ENCODE data around the gene PIGT.

PIGT gene

GRCh38 chr20:45462711-45463509 lies 47.0 kb downstream of the PIGT start:
- ChIA-PET CTCF (interaction anchor here (0.6 to 2.9 kb wide), 8 partner anchors 10 to 308 kb away, joined by 3 to 10 read pairs (median 7); no protein-coding TSS in a partner anchor), POLR2A (no interaction called here)
- H3K4me3 ChIP-seq (ENCODE audit: low read depth, low read length): no peak overlapping the region
- H3K9me3 ChIP-seq (ENCODE audit: control insufficient read depth, insufficient read depth, low read depth, low read length): no peaks in the 10 kb centered on the region
- no peaks in the 10 kb centered on the region for H3K4me1 ChIP-seq (ENCODE audit: control insufficient read depth, insufficient read depth, low read length)
- no peak for TF ChIP-seq ZNF202 (tag by site-specific recombination; IDR thresholded peaks at IDR 0.05; ENCODE audit: borderline replicate concordance)
- TF ChIP-seq ZNF341 (tag by site-specific recombination; IDR thresholded peaks at IDR 0.05; ENCODE audit: low read depth): no peak
- no peak for TF ChIP-seq ZBTB8A (tag by site-specific recombination; IDR thresholded peaks at IDR 0.05)
- no peak for TF ChIP-seq ZSCAN23 (tag by site-specific recombination; IDR thresholded peaks at IDR 0.05)
- TF ChIP-seq ZFP37 (tag by site-specific recombination; IDR thresholded peaks at IDR 0.05): no peak
- TF ChIP-seq GFI1B (tag by site-specific recombination; IDR thresholded peaks at IDR 0.05): no peak
- TF ChIP-seq ZNF514 (tag by site-specific recombination; IDR thresholded peaks at IDR 0.05): no peak
- TF ChIP-seq ZNF776 (tag by site-specific recombination; IDR thresholded peaks at IDR 0.05; ENCODE audit: borderline replicate concordance): no peak
- no peak for TF ChIP-seq ZNF184 (tag by site-specific recombination; IDR thresholded peaks at IDR 0.05)
- H3K36me3 ChIP-seq (ENCODE audit: control insufficient read depth in 2 of 2, insufficient read depth in 1 of 2, low read length in 2 of 2): no peaks in the 10 kb centered on the region
- no peak overlapping the region for H3K27ac ChIP-seq (ENCODE audit: extremely low read depth, low read depth, low read length)

DNA sequence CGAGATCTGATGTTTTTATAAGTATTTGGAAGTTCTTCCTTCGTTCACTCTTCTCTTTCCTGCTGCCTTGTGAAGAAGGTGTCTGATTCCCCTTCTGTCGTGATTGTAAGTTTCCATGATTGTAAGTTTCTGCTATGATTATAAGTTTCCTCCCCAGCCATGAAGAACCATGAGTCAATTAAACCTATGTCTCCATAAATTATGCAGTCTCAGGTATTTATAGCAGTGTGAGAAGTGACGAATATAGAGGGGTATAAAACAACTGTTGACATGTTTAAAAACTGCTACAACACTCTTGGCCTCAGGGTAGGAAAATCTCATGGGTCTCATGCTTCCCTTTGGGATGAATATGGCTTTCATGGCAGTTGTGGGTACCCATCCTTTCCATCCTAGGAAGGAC lies 47.8 kb downstream of the PIGT start:
- Histone ChIP-seq H3K4me1 (ENCODE audit: control insufficient read depth, insufficient read depth, low read length) (no peaks in the 10 kb centered on the region), H3K9me3 (ENCODE audit: control insufficient read depth, insufficient read depth, low read depth, low read length) (no peaks in the 10 kb centered on the region), H3K4me3 (ENCODE audit: low read depth, low read length) (no peak overlapping the region), H3K27ac (ENCODE audit: extremely low read depth, low read depth, low read length) (no peak overlapping the region), H3K36me3 (ENCODE audit: control insufficient read depth in 2 of 2, insufficient read depth in 1 of 2, low read length in 2 of 2) (no peaks in the 10 kb centered on the region)
- CTCF ChIA-PET: interaction anchor here (0.6 to 2.6 kb wide), 6 partner anchors 11 to 307 kb away, joined by 3 to 7 read pairs (median 6); no protein-coding TSS in a partner anchor
- TF ChIP-seq EGR2 (tag by site-specific recombination; IDR thresholded peaks at IDR 0.05; ENCODE audit: low read depth) (no peak), ZFP37 (tag by site-specific recombination; IDR thresholded peaks at IDR 0.05) (no peak), ZNF561 (tag by site-specific recombination; IDR thresholded peaks at IDR 0.05; ENCODE audit: borderline replicate concordance) (no peak), ZNF629 (tag by site-specific recombination; IDR thresholded peaks at IDR 0.05) (no peak), KLF9 (tag by site-specific recombination; IDR thresholded peaks at IDR 0.05; ENCODE audit: low read depth) (no peak), ZNF510 (tag by site-specific recombination; IDR thresholded peaks at IDR 0.05; ENCODE audit: insufficient replicate concordance) (no peak)
- TF ChIP-seq, protein P1, sequence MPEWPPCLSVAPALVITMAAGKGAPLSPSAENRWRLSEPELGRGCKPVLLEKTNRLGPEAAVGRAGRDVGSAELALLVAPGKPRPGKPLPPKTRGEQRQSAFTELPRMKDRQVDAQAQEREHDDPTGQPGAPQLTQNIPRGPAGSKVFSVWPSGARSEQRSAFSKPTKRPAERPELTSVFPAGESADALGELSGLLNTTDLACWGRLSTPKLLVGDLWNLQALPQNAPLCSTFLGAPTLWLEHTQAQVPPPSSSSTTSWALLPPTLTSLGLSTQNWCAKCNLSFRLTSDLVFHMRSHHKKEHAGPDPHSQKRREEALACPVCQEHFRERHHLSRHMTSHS (tag by site-specific recombination; IDR thresholded peaks at IDR 0.05): no peak
- POLR2A ChIA-PET: no interaction called here

DNA sequence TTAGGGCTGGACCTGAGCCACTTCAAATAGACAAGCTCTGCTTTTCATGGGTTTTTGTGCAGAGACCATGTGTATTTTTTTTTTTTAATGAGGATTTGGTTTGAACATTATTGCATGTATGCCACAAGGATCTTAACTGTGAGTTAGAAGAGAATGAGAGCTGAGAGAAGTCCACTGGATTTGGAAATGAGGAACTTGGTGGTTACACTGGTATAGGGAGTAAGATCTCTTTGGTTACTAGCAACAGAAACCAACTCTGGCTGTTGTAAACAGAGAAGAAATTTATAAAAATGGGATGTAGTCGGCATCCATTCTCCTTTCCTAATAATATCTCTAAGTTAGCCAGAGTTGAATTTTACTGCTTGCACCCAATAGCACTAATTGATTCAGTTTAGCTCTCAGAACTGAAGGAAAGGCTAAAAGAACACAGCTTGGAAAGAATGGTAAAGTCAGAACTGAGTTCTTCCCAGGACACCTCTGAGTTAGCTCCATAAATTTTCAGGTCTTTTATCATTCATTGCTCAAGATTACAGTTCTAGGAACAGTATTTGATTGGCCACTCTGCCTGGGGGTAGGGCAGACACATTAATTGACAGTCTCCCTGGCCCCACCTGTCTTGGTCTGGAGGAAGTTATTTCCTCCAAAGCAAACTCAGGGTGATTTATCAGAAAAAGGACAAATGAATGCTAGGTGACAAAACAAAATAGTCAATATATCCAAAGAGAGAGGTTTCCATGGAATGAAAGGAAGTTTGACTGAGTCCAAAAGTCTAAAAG lies 49.7 kb downstream of the PIGT start:
- Histone ChIP-seq H3K27ac (ENCODE audit: extremely low read depth, low read depth, low read length) (no peak overlapping the region), H3K36me3 (ENCODE audit: control insufficient read depth in 2 of 2, insufficient read depth in 1 of 2, low read length in 2 of 2) (no peaks in the 10 kb centered on the region), H3K4me3 (ENCODE audit: low read depth, low read length) (no peak overlapping the region), H3K4me1 (ENCODE audit: control insufficient read depth, insufficient read depth, low read length) (peaks cover 4% of the 10 kb centered on the region; the same call in 1 of the 2 replicates), H3K9me3 (ENCODE audit: control insufficient read depth, insufficient read depth, low read depth, low read length) (no peaks in the 10 kb centered on the region)
- CTCF ChIA-PET: interaction anchor here (0.6 to 2.2 kb wide), 10 partner anchors 9 to 305 kb away, joined by 3 to 7 read pairs (median 4); no protein-coding TSS in a partner anchor
- no peak for TF ChIP-seq KLF9 (tag by site-specific recombination; IDR thresholded peaks at IDR 0.05; ENCODE audit: low read depth)
- TF ChIP-seq ZNF394 (tag by site-specific recombination; IDR thresholded peaks at IDR 0.05; ENCODE audit: borderline replicate concordance): no peak
- no peak for TF ChIP-seq SETDB1 (IDR thresholded peaks at IDR 0.05; ENCODE audit: insufficient read length, low read length)
- POLR2A ChIA-PET: no interaction called here

All from HEK293 (cell line).